GM21526 (cell line): ENCODE measurements around the gene EQTN.
"Not testable (repeated sequence)": the region's sequence is repeated elsewhere in the genome, so short reads cannot be mapped to it uniquely, and the experiment has no call there.

Source experiments
- ATAC-seq: cut with Tn5 transposase; IDR thresholded peaks from one replicate; pipeline ENCODE4 v1.9.1; 2021; ENCODE audit warnings: moderate library complexity; ENCODE audit not compliant: unreplicated experiment, low FRiP score

Gene EQTN

GRCh38 chr9:27303219-27303618 is 6.3 kb upstream of the EQTN start:
- no peak for ATAC-seq

GRCh38 chr9:27293996-27294395 is 3.0 kb downstream of the EQTN start:
- ATAC-seq = no peak

DNA sequence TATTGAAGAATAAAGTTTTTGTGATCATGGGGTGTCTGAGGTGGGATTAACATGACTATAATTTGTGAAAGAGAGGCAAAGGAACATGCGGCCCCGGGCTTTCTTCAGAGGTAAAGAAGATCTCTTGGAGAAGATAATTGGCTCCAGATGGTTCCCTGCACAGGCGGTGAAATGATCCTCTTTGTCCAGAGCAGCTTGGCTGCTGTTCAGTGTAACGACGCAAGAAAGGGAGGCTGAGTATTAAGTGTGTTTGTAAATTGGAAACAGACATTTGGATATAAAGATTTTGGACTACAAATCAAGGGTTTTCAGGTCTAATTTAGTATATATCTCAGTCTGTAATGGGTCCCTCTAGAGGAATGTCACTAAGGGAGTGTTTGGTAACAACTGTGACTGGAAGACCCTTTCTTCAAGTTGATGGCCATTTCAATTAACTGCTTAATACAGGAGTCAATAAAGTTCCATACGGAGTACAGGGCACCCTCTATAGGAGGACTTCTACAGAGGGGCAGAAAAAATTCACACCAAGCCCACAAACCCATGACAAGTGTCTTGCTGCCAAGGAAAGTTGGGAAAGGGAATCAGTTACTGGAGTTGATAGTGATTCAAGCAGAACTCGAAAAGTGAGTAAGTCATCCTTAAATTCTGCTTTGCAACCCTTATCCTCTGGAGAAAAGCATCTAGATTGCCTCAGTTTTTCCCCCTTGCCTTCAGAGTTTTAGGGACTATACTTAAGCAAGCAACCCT is 4.1 kb downstream of the EQTN start:
- no peak for ATAC-seq

- no peak for ATAC-seq
Measured at GRCh38 chr9:27291292-27291691, 5.7 kb downstream of the EQTN start.

DNA sequence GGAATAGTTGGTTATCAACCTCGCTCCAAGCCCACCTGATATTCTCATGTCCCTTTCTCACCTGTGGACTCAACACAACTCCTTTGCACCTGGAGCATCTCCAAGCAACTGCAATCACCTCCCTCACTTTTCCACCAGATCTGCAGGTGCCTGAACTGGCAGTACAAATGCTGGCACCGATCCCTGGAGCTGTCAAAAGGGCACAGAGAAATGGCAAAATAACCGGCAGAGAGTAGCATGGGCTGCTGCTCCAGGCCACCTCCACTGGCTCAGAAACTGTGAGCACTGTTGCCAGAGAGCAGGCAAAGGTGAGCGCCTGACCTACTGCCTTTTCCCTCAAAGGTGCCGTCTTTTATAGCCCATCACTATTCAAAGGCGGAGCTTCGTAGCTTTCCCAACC is 14.7 kb downstream of the EQTN start:
- no peak for ATAC-seq

- ATAC-seq = no peak
Measured at GRCh38 chr9:27280860-27281259, 16.1 kb downstream of the EQTN start.

GRCh38 chr9:27280249-27280648 is 16.7 kb downstream of the EQTN start:
- ATAC-seq = no peak

DNA sequence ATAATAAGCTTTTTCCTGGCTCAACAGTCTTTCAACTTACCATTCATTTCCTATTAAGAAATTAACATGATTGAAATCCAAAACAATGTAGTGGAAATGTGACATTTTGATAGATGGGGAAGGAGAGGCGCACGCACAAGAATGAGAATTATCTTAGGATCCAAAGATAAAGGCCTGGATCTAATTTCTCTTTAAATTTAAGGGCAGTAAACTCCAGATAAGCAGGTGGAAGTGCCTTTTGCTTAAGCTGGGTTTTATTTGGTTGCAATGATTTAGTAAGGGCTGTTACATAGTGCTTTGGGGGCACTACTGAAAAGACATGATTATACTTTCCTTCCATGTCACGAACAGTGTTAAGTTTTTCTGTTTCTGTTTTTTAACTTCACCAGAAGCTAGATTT is 17.3 kb downstream of the EQTN start:
- no peak for ATAC-seq

DNA sequence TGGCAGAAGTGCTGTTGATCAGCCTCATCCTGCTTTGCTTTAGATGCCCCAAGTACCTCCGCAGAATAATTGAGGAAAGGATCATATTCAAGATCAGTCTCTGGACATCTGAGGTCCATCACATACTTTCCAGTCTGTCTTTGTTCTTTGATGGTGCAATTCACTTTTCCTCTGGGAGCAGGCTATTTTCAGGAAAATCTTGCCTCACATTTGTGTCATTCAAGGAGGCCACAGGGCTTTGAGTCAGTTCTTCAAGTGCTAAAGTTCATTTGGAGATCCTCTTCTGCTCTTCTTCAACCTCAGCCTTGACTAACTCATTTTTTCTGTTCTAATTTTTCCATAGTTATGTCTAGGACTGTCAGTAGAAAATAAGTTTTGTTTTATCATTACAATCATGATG is 18.6 kb downstream of the EQTN start:
- no peak for ATAC-seq

GRCh38 chr9:27276193-27277030 is 20.5 kb downstream of the EQTN start:
- ATAC-seq = no peak

GRCh38 chr9:27273186-27273585 is 23.8 kb downstream of the EQTN start:
- ATAC-seq = no peak

DNA sequence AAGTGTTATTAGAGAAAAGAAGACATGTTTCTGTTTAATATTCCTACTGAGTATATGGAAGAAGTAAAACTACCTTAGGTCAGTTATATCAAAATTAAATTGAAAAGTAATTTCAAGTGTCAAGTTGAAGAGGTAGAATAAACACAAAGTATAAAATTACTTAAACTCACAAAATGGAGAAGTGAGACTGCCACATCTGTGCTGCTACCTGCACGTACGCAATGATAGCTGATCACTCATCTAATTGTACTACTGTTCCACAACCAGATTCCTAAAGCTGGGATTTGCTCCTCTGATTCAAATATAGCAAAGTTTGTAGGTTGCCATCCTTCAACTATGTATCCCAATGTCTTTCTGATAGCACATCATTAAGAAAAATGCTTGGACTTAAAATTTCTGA is 24.8 kb downstream of the EQTN start:
- ATAC-seq = no peak

GRCh38 chr9:27261517-27262211 is 35.3 kb downstream of the EQTN start:
- ATAC-seq = no peak

DNA sequence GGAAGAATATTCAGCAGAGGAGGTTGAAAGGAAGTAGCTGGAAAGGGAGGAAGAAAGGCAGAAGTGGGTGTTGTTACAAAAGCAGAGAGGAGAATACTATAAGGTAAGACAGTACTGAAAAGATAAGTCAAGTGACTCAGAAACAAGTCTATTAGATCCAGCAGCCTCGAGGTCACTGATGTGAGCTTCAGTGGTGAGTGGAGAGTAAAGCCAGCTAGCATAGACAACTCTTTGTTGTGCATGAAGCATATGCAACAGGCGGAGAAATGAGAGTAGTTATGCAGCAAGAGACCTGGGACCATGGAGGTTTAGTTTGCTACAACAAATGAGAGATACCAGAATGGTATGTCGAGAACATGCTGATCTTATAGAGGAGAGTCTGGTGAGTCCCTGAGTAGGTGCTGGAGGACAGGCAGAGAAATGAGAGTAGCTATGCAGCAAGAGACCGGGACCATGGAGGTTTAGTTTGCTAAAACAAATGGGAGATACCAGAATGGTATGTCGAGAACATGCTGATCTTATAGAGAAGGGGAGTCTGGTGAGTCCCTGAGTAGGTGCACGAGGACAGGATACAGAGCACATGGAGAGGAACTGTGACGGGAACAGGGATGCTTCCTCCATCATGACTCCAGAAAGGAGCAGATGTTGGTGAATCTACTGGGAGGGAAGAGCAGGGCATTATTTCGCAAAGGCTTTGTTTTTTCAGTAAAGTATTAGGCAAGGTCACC is 36.0 kb downstream of the EQTN start:
- no peak for ATAC-seq

DNA sequence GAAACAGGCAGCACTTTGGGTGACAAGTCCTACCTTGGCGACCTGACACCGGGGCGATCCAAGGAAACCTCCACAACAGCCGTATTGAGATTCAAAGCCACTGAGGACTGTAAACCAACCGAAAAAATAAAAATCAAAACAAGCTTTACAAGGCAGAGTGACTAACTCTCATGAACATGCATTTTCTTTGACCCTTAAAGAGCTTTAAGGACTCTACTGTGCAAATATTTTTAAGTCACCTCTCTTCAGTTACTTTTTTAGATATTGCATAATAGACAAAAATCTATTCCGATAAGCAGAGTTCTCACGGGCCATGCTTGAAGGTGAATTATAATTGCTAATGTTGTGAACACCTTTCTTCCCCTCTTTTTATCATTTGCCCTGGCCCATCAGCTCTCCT is 38.3 kb downstream of the EQTN start:
- no peak for ATAC-seq

DNA sequence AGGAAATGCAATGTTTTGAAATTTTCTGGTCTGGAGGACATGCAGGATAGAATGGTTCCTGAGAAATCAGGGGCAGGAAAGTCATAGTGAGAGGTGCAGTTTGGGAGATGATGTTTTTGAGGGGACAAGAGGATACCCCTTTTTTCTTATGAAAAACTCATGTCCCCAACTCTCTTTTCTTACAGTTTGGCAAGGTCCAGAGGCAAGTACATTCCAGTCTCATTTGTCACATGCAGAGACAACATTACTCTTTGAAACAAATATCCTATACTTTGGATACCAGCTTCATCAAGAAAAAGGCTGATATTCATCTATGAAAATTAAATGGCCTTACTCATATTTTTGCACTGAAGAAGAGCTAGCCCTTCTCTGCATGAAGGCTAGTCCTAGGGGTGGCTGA is 48.2 kb downstream of the EQTN start:
- ATAC-seq = no peak

DNA sequence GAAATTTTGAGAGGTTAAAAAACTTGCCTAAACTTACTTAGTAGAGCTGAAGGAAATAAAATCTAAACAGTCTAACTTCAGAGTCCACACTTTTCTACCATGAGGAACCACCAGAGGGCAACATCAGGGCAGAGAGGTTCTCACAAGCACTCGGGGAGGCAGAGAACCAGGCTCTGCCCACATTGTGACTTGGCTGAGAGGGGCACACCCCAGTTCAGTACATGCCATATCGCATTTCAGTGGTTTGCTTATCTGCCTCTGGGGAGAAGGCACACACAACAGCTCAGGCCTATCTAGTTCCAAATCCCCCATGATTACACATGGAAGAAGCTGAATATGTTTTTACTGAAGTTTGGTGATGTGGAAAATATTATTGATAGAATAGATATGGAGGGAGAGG is 49.2 kb downstream of the EQTN start:
- no peak for ATAC-seq

GRCh38 chr9:27239648-27240047 is 57.3 kb downstream of the EQTN start:
- not testable (repeated sequence) for ATAC-seq
